ENCODE results near the gene SGTB.
A peak's percentile ranks its signal among the peaks of the same experiment; 100 is the strongest.

The SGTB gene

GRCh38 chr5:65640240-65640639 is 81.7 kb downstream of the SGTB start:
- Histone ChIP-seq H3K79me2 (ENCODE audit: insufficient read depth, low read length) (no peaks in the 10 kb centered on the region), H3K36me3 (ENCODE audit: insufficient read depth, low read length) (peaks cover 5% of the 10 kb centered on the region; the same call in 1 of the 2 replicates), H3F3A (ENCODE audit: low read depth) (no peaks in the 10 kb centered on the region), H4K20me1 (ENCODE audit: insufficient read depth, low read length, poor library complexity, severe bottlenecking) (no peaks in the 10 kb centered on the region), H3K4me3 (ENCODE audit: low read length, poor library complexity, severe bottlenecking) (no peak overlapping the region), H2AFZ (ENCODE audit: low read length) (no peak overlapping the region), H3K9me3 (ENCODE audit: insufficient read depth, low read depth, low read length) (no peaks in the 10 kb centered on the region), H3K9ac (ENCODE audit: low read depth, low read length, poor library complexity, severe bottlenecking) (no peak overlapping the region), H3K4me2 (ENCODE audit: low read depth, low read length, poor library complexity, severe bottlenecking) (no peak overlapping the region), H3K9me2 (replicated peaks; ENCODE audit: low read depth, low read length) (no peaks in the 10 kb centered on the region), H3K4me1 (ENCODE audit: insufficient read depth, low read length, poor library complexity, severe bottlenecking) (no peaks in the 10 kb centered on the region), H3K27me3 (ENCODE audit: insufficient read depth, low read length, poor library complexity, severe bottlenecking) (no peaks in the 10 kb centered on the region)
- no peak for TF ChIP-seq CTCF (conservative IDR thresholded peaks at IDR 0.05; ENCODE audit: low read length)
- TF ChIP-seq EZH2phosphoT487 (IDR thresholded peaks at IDR 0.05; ENCODE audit: borderline replicate concordance): no peak

- no peak overlapping the region for H2AFZ ChIP-seq (ENCODE audit: low read length)
- H3K36me3 ChIP-seq (ENCODE audit: insufficient read depth, low read length): no peaks in the 10 kb centered on the region
- no peaks in the 10 kb centered on the region for H3K27me3 ChIP-seq (ENCODE audit: insufficient read depth, low read length, poor library complexity, severe bottlenecking)
- no peak overlapping the region for H3K4me3 ChIP-seq (ENCODE audit: low read length, poor library complexity, severe bottlenecking)
- H3K9me2 ChIP-seq (replicated peaks; ENCODE audit: low read depth, low read length): no peaks in the 10 kb centered on the region
- peaks cover 21% of the 10 kb centered on the region for H3K4me1 ChIP-seq (ENCODE audit: insufficient read depth, low read length, poor library complexity, severe bottlenecking)
- peaks cover 31% of the 10 kb centered on the region for H3K79me2 ChIP-seq (ENCODE audit: insufficient read depth, low read length)
- no peaks in the 10 kb centered on the region for H3K9me3 ChIP-seq (ENCODE audit: insufficient read depth, low read depth, low read length)
- H3K4me2 ChIP-seq (ENCODE audit: low read depth, low read length, poor library complexity, severe bottlenecking): no peak overlapping the region
- no peak overlapping the region for H3K9ac ChIP-seq (ENCODE audit: low read depth, low read length, poor library complexity, severe bottlenecking)
- peaks cover 2% of the 10 kb centered on the region; the same call in 1 of the 2 replicates for H3F3A ChIP-seq (ENCODE audit: low read depth)
- no peak for TF ChIP-seq CTCF (conservative IDR thresholded peaks at IDR 0.05; ENCODE audit: low read length)
- no peak for TF ChIP-seq EZH2phosphoT487 (IDR thresholded peaks at IDR 0.05; ENCODE audit: borderline replicate concordance)
- peaks cover 4% of the 10 kb centered on the region for H4K20me1 ChIP-seq (ENCODE audit: insufficient read depth, low read length, poor library complexity, severe bottlenecking)
Measured at GRCh38 chr5:65630981-65631380, 90.9 kb downstream of the SGTB start.

- Histone ChIP-seq H3K36me3 (ENCODE audit: insufficient read depth, low read length) (no peaks in the 10 kb centered on the region), H2AFZ (ENCODE audit: low read length) (no peak overlapping the region), H3K9me2 (replicated peaks; ENCODE audit: low read depth, low read length) (no peaks in the 10 kb centered on the region), H4K20me1 (ENCODE audit: insufficient read depth, low read length, poor library complexity, severe bottlenecking) (peaks cover 11% of the 10 kb centered on the region), H3K9ac (ENCODE audit: low read depth, low read length, poor library complexity, severe bottlenecking) (peak overlapping the region; percentile 84), H3K9me3 (ENCODE audit: insufficient read depth, low read depth, low read length) (no peaks in the 10 kb centered on the region), H3K27me3 (ENCODE audit: insufficient read depth, low read length, poor library complexity, severe bottlenecking) (no peaks in the 10 kb centered on the region), H3K79me2 (ENCODE audit: insufficient read depth, low read length) (peaks cover 65% of the 10 kb centered on the region), H3K4me3 (ENCODE audit: low read length, poor library complexity, severe bottlenecking) (peak overlapping the region; percentile 96), H3K4me2 (ENCODE audit: low read depth, low read length, poor library complexity, severe bottlenecking) (peak overlapping the region; percentile 80), H3K4me1 (ENCODE audit: insufficient read depth, low read length, poor library complexity, severe bottlenecking) (peaks cover 43% of the 10 kb centered on the region), H3F3A (ENCODE audit: low read depth) (no peaks in the 10 kb centered on the region)
- TF ChIP-seq EZH2phosphoT487 (IDR thresholded peaks at IDR 0.05; ENCODE audit: borderline replicate concordance): no peak
- no peak for TF ChIP-seq CTCF (conservative IDR thresholded peaks at IDR 0.05; ENCODE audit: low read length)
Measured at GRCh38 chr5:65625743-65626142, 96.2 kb downstream of the SGTB start.
